Tibial nerve (tissue), 4 donors: ENCODE results near the gene ST6GALNAC6. TPM values are rescaled to one million over a fixed set of nuclear protein-coding genes. Genes with fewer than 3 reads are reported as not detected.
"Not testable (repeated sequence)": the region's sequence is repeated elsewhere in the genome, so short reads cannot be mapped to it uniquely, and the experiment has no call there.

Experiments
- DNase-seq, 2 donors: peaks; one replicate each; pipeline ENCODE4 v3.0.0-alpha.2; 2019; ENCODE audit warnings: low spot score in 2 of 2
- H3K27ac ChIP-seq, 4 donors: fragments of 200-600 bp; sonication (generic) in 3 of 4; one replicate each; pipeline ENCODE4 v1.5.1; 2017 to 2019; ENCODE audit warnings: mild to moderate bottlenecking in 1 of 4
- H3K27me3 ChIP-seq, 2 donors: fragments of 200-600 bp; sonication (generic) in 1 of 2; one replicate each; pipeline versions ENCODE4 v1.5.1 to v1.6.0; 2017 to 2019
- H3K36me3 ChIP-seq, 3 donors: fragments of 200-600 bp; sonication (generic); one replicate each; pipeline ENCODE4 v1.5.1; 2018 to 2019
- H3K4me1 ChIP-seq, 4 donors: fragments of 200-600 bp; sonication (generic) in 3 of 4; one replicate each; pipeline ENCODE4 v1.5.1; 2017 to 2019
- H3K4me3 ChIP-seq, 4 donors: fragments of 200-600 bp; sonication (generic) in 3 of 4; one replicate each; pipeline ENCODE4 v1.5.1; 2017 to 2019; ENCODE audit warnings: mild to moderate bottlenecking in 1 of 4, moderate library complexity in 1 of 4
- H3K9me3 ChIP-seq, 4 donors: fragments of 200-600 bp; sonication (generic) in 3 of 4; one replicate each; pipeline ENCODE4 v1.5.1; 2017 to 2019
- EP300 ChIP-seq, 2 donors: sonication (generic); formaldehyde crosslinking; IDR thresholded peaks; one replicate each; pipeline ENCODE4 v1.6.1; 2017; ENCODE audit warnings: antibody characterized with exemption in 2 of 2, mild to moderate bottlenecking in 1 of 2
- POLR2A ChIP-seq, 2 donors: fragments of 450-650 bp; IDR thresholded peaks; one replicate each; pipeline ENCODE4 v1.6.1; 2017; ENCODE audit warnings: antibody characterized with exemption in 2 of 2, mild to moderate bottlenecking in 2 of 2, moderate library complexity in 2 of 2
- WGBS, 2 donors: methylation state at CpG; one replicate each; pipeline ENCODE4 v1.1.5; 2018; 5-methylcytosine and 5-hydroxymethylcytosine counted together
- total RNA-seq, 4 donors: library from RNA; depleted of rRNA; stranded (reverse); fragments of >200 nt; gene quantifications; one replicate each; pipeline ENCODE4 v1.1.0, GENCODE V29; 2016
- TF ChIP-seq, protein P1 (sequence below), 5 experiments: fragments of 200-600 bp in 3 of 5; fragments of 450-650 bp in 2 of 5; sonication (generic) in 3 of 5; IDR thresholded peaks; one replicate each; pipeline ENCODE4 v1.5.1; 2016 to 2019; ENCODE audit warnings: antibody characterized with exemption in 5 of 5, mild to moderate bottlenecking in 3 of 5, moderate library complexity in 2 of 5

ST6GALNAC6 gene
- total RNA-seq, 4 donors from 2014 or later = 108 to 193 (median 172) TPM

DNA sequence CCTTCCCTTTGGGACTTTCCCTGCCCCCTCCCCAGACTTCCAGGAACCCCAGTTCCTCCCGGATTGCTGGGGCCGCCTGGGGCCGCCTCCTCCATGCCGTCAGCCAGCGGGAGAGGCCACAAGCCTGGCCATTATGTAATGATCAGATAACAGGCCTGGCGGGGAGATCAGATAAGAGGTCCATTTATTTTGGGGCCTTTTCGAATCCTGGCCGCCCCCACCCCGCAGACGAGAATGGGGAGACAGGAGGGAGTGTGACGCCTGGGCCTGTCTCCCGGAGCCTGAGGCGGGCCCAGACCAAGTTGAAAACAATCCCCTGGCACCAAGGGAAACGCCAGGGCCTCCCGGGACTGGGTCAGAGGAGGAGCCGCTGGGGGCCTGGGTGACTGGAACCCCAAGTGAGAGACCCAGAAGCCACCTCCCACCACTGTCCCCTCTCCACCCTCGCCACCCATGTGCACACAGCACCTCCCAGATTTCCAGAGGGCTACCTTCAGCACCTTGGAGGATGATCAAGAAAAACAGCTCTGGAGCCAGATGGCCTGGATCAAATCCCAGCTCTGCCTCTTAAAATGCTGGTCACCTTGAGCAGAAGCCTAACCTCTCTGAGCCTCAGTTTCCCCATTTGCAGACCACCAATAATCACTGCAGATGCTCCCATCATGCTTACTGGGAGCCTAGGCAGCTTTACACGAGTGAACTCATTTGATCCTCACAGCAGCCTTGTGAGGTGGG lies 52.8 kb downstream of the ST6GALNAC6 start:
- Histone ChIP-seq H3K36me3 (peaks cover 0 to 40% (median 0%) of the 10 kb centered on the region in 3 donors), H3K27ac (peak overlapping the region; percentile 23 to 79 (median 72)), H3K4me3 (no peak overlapping the region), H3K27me3 (no peaks in the 10 kb centered on the region), H3K4me1 (peaks cover 0 to 51% (median 18%) of the 10 kb centered on the region in 4 donors), H3K9me3 (no peaks in the 10 kb centered on the region)
- DNase-seq = no peak
- 54% methylated on average over 17 to 18 of the region's 18 CpGs for WGBS, 2 donors
- TF ChIP-seq EP300 (IDR thresholded peaks at IDR 0.05) (no peak), POLR2A (IDR thresholded peaks at IDR 0.05) (no peak)
- TF ChIP-seq, protein P1, sequence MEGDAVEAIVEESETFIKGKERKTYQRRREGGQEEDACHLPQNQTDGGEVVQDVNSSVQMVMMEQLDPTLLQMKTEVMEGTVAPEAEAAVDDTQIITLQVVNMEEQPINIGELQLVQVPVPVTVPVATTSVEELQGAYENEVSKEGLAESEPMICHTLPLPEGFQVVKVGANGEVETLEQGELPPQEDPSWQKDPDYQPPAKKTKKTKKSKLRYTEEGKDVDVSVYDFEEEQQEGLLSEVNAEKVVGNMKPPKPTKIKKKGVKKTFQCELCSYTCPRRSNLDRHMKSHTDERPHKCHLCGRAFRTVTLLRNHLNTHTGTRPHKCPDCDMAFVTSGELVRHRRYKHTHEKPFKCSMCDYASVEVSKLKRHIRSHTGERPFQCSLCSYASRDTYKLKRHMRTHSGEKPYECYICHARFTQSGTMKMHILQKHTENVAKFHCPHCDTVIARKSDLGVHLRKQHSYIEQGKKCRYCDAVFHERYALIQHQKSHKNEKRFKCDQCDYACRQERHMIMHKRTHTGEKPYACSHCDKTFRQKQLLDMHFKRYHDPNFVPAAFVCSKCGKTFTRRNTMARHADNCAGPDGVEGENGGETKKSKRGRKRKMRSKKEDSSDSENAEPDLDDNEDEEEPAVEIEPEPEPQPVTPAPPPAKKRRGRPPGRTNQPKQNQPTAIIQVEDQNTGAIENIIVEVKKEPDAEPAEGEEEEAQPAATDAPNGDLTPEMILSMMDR (IDR thresholded peaks at IDR 0.05) = no peak

DNA sequence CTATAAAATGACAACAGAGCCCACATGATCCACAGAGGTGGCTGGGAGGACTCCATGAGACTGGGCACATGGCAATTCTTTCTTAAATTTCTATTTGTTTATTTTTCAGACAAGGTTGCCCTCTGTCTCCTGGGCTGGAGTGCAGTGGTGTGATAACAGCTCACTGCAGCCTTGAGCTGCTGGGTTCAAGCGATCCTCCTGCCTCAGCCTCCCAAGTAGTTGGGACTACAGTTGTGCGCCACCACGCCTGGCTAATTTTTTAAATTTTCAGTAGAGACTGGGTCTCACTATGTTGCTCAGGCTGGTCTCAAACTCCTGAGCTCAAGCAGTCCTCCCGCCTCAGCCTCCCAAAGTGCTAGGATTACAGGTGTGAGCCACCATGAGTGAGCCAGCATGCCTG lies 53.8 kb downstream of the ST6GALNAC6 start:
- not testable (repeated sequence) for H3K4me3 ChIP-seq, H3K27me3 ChIP-seq, DNase-seq, H3K9me3 ChIP-seq
- peak overlapping the region; percentile 23 to 79 (median 72) for H3K27ac ChIP-seq
- H3K4me1 ChIP-seq = peaks cover 0 to 47% (median 15%) of the 10 kb centered on the region in 4 donors
- H3K36me3 ChIP-seq = peaks cover 0 to 35% (median 0%) of the 10 kb centered on the region in 3 donors
- 93 to 98% methylated on average over 4 of the region's 4 CpGs for WGBS, 2 donors

DNA sequence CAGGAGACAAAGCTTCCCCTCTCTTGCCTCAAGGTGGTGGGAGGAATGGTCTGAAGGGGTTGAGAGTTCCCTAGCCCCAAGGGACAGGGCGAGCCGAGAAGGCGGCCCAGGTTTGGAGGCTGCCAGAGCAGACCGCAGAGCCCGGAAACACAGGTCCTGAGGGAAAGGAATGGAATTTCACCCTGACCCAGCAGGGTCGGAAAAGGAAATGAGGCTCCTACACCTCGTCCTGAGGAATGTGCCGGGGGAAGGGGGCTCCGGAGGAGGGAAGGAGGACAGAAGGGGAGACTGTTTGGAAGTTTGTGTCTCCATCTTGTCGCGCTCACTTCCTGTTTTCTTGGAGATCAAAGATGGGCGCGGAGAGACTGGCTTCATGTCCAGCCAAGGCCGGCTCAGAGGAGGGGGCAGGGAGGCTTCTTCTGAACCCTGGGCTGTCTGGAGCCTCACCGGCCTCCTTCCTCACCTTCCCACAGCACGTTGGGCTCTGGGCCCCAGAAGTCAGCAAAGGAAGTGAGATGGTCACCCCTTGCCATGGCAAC lies 54.5 kb downstream of the ST6GALNAC6 start:
- Histone ChIP-seq H3K9me3 (no peaks in the 10 kb centered on the region), H3K27ac (peak overlapping the region; percentile 55 to 79 (median 72)), H3K27me3 (no peaks in the 10 kb centered on the region), H3K4me1 (peaks cover 0 to 54% (median 17%) of the 10 kb centered on the region in 4 donors), H3K4me3 (no peak overlapping the region), H3K36me3 (peaks cover 0 to 28% (median 0%) of the 10 kb centered on the region in 3 donors)
- WGBS, 2 donors = 38 to 47% methylated on average over 16 of the region's 16 CpGs
- no peak for DNase-seq
- TF ChIP-seq POLR2A (IDR thresholded peaks at IDR 0.05) (no peak), EP300 (IDR thresholded peaks at IDR 0.05) (peak in 1 of 2 donors; percentile 58)

DNA sequence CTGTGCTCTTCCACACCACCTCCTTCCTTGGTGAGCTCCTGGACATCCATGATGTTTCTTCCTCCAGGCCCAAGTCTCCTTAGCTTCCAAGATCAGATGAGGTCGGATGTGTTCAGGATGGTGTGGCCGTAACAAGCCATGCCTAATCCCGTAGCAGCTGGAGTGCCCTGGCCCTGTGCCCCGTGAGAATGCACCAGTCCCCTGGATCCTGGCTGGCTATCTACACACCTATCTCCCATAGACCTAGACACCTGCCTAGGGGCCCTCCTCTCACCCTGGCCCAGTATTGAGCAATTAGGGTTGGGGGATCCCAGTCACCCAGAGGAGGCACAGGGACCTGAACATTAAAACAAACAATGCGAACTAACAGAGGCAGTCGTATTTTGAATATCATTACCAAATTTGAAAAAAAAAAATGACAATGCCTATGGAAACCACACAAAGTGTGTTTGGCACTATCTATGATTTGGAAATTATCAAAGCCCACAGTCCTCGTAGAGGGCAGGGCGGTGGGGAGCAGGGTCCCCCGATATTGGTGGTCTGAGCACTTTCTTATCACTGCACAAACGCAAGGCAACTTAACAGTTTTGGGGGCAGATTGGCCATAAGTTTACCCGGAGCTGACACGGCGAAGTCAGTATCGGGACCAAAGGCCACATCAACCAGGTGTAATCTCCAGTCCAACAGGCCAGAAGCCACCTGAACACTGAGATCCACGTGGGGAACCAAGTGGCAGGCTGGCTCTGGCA lies 58.1 kb downstream of the ST6GALNAC6 start:
- DNase-seq = no peak
- WGBS, 2 donors = 83 to 88% methylated on average over 15 of the region's 15 CpGs
- peaks cover 0 to 75% (median 42%) of the 10 kb centered on the region in 4 donors for H3K4me1 ChIP-seq
- H3K36me3 ChIP-seq = peaks cover 0 to 15% (median 0%) of the 10 kb centered on the region in 3 donors
- H3K27me3 ChIP-seq = no peaks in the 10 kb centered on the region
- H3K9me3 ChIP-seq = no peaks in the 10 kb centered on the region
- TF ChIP-seq, protein P1 (IDR thresholded peaks at IDR 0.05) = no peak
- no peak for TF ChIP-seq EP300 (IDR thresholded peaks at IDR 0.05)
- no peak for TF ChIP-seq POLR2A (IDR thresholded peaks at IDR 0.05)
- peak overlapping the region in 3 of 4 donors; percentile 15 to 98 (median 95) for H3K27ac ChIP-seq
- H3K4me3 ChIP-seq = no peak overlapping the region

DNA sequence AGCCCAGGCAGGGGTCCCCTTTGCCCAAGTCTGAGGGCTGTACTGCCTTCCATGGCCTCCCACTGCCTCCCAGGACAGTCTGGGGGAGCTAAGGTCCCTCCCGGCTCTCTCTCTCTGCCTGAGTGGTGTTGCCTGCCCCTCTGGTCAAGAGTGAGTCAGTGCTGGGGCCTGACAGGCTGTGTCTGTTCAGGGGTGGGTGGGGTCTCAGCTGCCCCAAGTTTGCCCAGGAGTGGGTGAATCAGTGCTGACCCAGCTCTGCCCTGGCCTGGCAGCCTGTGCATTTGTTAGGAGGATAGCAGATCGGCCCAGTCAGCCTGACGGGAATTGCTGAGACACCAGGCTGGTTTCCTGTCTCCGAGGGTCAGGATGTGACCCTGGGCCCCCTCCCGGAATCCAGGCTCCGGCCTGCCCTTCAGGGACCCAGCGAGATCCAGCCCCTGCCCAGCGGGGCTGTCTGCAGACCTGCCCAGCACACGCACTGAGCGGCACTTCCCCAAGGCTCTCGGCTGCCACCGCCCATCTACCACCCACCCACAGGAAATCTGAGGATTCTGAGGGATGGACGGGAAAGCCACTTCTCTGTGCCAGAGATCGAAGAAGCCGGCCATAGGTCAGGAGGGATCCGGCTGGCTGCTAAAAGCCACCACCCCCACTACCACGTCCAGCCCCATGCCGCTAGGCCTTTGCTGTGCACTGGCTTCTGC lies 60.9 kb downstream of the ST6GALNAC6 start:
- WGBS, 2 donors = 3 to 6% methylated on average over 9 to 18 of the region's 18 CpGs
- peak overlapping the region in 1 of 4 donors; percentile 15 for H3K4me3 ChIP-seq

More for the DNA sequence above, 60.9 kb downstream of the ST6GALNAC6 start:
- no peaks in the 10 kb centered on the region for H3K9me3 ChIP-seq
- TF ChIP-seq, protein P1 (IDR thresholded peaks at IDR 0.05) = no peak
- TF ChIP-seq EP300 (IDR thresholded peaks at IDR 0.05) = peak in 1 of 2 donors; percentile 91
- peak in 1 of 2 donors; percentile 22 for TF ChIP-seq POLR2A (IDR thresholded peaks at IDR 0.05)
- H3K4me1 ChIP-seq = peaks cover 0 to 77% (median 62%) of the 10 kb centered on the region in 4 donors
- DNase-seq = peak in 1 of 2 donors; percentile 61
- no peaks in the 10 kb centered on the region for H3K27me3 ChIP-seq
- H3K36me3 ChIP-seq = peaks cover 0 to 15% (median 0%) of the 10 kb centered on the region in 3 donors
- H3K27ac ChIP-seq = peak overlapping the region; percentile 72 to 98 (median 90)
